ENCODE data around the gene SLC25A1. TPM values are rescaled to one million over a fixed set of nuclear protein-coding genes. Genes with fewer than 3 reads are reported as not detected.

SLC25A1 gene
- total RNA-seq, 1 donor = 63.7 TPM

DNA sequence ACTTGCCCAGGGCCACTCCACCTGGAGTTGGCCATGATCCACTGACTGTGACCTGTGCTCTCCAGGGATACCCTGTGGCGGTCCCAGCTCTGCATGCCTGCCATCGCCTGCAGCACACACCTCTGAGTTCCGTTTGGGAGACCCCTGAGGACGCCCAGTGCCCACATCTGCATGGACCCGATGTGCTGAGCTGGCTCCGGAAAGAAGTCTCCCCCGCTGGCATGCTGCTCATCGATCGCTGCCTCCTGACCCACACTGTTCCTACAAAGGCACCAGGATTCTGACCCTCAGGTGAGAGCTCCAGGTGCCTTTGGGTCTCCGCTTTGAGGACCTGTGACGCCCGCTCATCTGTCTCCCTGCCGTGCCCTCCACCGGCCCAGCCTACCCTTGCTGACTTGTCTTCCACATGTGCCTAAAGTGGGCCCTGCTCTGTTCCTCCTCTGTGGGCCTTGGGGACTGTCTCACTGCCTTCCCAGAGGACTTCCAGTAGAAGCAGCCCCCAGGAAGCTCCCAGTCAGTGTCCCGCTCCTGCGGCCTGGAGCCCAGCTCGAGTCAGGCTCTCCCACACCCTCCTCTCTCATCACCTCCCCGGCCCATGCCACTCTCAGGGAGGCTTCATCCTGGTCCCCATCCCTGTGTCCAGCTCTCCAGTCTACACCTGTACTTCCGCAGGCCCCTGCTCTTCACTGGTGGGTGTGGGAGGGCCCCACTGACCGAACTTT, 5.9 kb upstream of the SLC25A1 start:
- TF ChIP-seq, protein P1, sequence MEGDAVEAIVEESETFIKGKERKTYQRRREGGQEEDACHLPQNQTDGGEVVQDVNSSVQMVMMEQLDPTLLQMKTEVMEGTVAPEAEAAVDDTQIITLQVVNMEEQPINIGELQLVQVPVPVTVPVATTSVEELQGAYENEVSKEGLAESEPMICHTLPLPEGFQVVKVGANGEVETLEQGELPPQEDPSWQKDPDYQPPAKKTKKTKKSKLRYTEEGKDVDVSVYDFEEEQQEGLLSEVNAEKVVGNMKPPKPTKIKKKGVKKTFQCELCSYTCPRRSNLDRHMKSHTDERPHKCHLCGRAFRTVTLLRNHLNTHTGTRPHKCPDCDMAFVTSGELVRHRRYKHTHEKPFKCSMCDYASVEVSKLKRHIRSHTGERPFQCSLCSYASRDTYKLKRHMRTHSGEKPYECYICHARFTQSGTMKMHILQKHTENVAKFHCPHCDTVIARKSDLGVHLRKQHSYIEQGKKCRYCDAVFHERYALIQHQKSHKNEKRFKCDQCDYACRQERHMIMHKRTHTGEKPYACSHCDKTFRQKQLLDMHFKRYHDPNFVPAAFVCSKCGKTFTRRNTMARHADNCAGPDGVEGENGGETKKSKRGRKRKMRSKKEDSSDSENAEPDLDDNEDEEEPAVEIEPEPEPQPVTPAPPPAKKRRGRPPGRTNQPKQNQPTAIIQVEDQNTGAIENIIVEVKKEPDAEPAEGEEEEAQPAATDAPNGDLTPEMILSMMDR (IDR thresholded peaks at IDR 0.05; ENCODE audit: extremely low read depth, low read depth, low read length) = no peak
- Histone ChIP-seq H3K4me1 (ENCODE audit: insufficient read depth, low read length) (no peaks in the 10 kb centered on the region), H3K4me2 (ENCODE audit: insufficient read depth, low read length) (no peak overlapping the region), H2AFZ (ENCODE audit: low read length) (no peak overlapping the region), H3K27ac (ENCODE audit: low read depth, low read length) (no peak overlapping the region), H3K4me3 (ENCODE audit: insufficient read depth, low read length) (no peak overlapping the region), H3K36me3 (ENCODE audit: insufficient read depth, low read length) (no peaks in the 10 kb centered on the region), H4K20me1 (ENCODE audit: insufficient read depth, low read length) (peaks cover 3% of the 10 kb centered on the region), H3K9me3 (ENCODE audit: low read depth, low read length) (no peaks in the 10 kb centered on the region), H3K27me3 (ENCODE audit: insufficient read depth, low read length) (no peaks in the 10 kb centered on the region), H3K79me2 (ENCODE audit: insufficient read depth, low read length) (no peaks in the 10 kb centered on the region)
- DNase-seq (ENCODE audit: insufficient read length, low spot score, missing footprints) = peak; percentile 60

DNA sequence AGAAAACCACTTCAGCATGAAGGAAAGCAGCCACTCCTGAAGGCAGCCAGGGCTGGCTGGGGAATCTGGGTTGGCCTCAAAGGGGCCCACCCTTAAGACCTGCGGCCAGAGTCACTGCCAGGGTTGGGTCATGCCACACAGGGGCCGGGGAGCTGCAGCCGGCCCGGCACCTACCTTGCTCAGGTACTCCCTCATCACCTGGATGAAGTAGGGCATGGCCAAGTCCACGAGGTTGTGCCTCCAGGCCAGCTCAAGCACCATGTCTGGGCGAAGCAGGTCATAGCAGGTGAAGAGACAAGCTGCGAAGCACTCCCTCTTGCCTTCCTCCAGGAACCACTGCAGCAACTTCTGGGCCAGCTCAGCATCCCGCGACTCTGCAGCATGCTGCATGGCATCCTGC, 4.7 kb upstream of the SLC25A1 start:
- H3K4me2 ChIP-seq (ENCODE audit: insufficient read depth, low read length) = no peak overlapping the region
- H3K27me3 ChIP-seq (ENCODE audit: insufficient read depth, low read length) = no peaks in the 10 kb centered on the region
- H3K9me3 ChIP-seq (ENCODE audit: low read depth, low read length) = no peaks in the 10 kb centered on the region

DNA sequence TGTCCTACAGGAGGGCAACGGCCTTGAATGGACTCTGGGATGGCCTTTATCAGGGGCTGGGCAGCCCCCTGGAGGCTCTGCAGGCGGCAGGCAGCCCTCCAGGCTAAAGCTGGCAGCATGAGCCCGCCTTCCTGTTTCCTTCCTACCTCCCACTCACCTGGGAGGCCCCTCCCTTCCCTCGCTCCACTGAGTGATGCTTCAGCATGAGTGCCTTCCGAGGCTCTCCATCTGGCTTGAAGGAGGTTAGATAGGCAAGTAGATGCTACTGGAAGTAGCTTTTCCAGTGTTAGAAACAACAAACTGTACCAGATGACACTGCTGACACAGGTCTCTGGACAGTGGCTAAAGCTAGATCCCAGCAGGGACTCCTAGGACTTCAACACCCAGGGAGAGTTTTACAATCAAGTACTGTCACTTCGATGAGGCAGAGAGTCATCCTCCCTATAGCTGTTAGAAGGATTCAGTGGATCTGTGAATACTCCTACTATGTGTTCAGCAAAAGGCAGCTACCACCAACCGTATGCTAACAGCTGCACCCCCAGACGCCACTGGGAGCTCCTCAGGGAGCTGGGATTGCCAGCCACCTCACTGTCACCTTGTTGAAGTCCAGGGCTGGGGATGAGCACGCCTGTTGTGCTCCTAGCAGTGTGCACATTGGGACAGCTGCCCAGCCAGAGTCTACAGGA, 4.1 kb upstream of the SLC25A1 start:
- peak; percentile 76 for DNase-seq (ENCODE audit: insufficient read length, low spot score, missing footprints)
- no peaks in the 10 kb centered on the region for H3K27me3 ChIP-seq (ENCODE audit: insufficient read depth, low read length)
- no peak overlapping the region for H3K27ac ChIP-seq (ENCODE audit: low read depth, low read length)
- H3K79me2 ChIP-seq (ENCODE audit: insufficient read depth, low read length) = peaks cover 7% of the 10 kb centered on the region
- no peak overlapping the region for H3K4me3 ChIP-seq (ENCODE audit: insufficient read depth, low read length)
- no peaks in the 10 kb centered on the region for H3K9me3 ChIP-seq (ENCODE audit: low read depth, low read length)
- H3K4me1 ChIP-seq (ENCODE audit: insufficient read depth, low read length) = peaks cover 4% of the 10 kb centered on the region
- no peak overlapping the region for H2AFZ ChIP-seq (ENCODE audit: low read length)
- H4K20me1 ChIP-seq (ENCODE audit: insufficient read depth, low read length) = peaks cover 3% of the 10 kb centered on the region
- H3K4me2 ChIP-seq (ENCODE audit: insufficient read depth, low read length) = no peak overlapping the region
- H3K36me3 ChIP-seq (ENCODE audit: insufficient read depth, low read length) = no peaks in the 10 kb centered on the region
- TF ChIP-seq, protein P1 (IDR thresholded peaks at IDR 0.05; ENCODE audit: extremely low read depth, low read depth, low read length) = no peak

More for the DNA sequence above, 4.7 kb upstream of the SLC25A1 start:
- Histone ChIP-seq H3K36me3 (ENCODE audit: insufficient read depth, low read length) (no peaks in the 10 kb centered on the region), H3K4me1 (ENCODE audit: insufficient read depth, low read length) (peaks cover 4% of the 10 kb centered on the region), H4K20me1 (ENCODE audit: insufficient read depth, low read length) (peaks cover 3% of the 10 kb centered on the region), H2AFZ (ENCODE audit: low read length) (no peak overlapping the region), H3K4me3 (ENCODE audit: insufficient read depth, low read length) (no peak overlapping the region), H3K79me2 (ENCODE audit: insufficient read depth, low read length) (peaks cover 1% of the 10 kb centered on the region), H3K27ac (ENCODE audit: low read depth, low read length) (no peak overlapping the region)
- DNase-seq (ENCODE audit: insufficient read length, low spot score, missing footprints) = peak; percentile 70
- TF ChIP-seq, protein P1 (IDR thresholded peaks at IDR 0.05; ENCODE audit: extremely low read depth, low read depth, low read length) = no peak

DNA sequence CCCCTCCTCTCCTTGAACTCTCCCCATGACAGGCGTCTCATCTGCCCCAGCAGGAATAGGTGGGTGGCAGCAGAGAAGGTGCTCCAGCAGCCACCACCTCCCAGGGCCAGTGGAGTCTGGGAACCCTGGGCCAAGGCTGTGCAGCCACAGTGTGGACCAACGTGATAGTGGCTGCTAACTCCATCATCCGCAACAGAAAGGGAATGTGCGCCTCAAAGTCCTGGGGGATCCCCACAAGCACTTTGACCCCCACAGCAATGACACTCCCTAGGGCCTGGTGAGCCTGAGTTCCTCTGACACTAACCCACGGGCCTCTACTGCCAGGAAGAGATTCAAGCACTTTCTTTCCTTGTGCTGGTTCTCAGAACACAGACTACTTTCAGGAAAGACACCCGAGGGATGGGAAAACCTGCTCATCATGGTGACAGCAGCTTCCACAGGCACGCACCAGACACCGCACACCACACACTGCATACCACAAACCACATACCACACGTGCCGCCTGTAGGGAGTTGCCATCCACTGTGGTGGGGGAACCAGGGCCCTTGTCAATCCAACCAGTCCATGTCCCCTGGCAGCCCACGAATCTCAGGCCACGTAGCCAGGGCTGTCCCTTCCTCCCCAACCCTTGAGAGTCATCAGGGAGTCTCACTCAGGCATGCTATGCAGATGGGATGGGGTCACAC, 3.4 kb upstream of the SLC25A1 start:
- Histone ChIP-seq H3K4me2 (ENCODE audit: insufficient read depth, low read length) (no peak overlapping the region), H3K27ac (ENCODE audit: low read depth, low read length) (no peak overlapping the region), H3K27me3 (ENCODE audit: insufficient read depth, low read length) (no peaks in the 10 kb centered on the region), H3K36me3 (ENCODE audit: insufficient read depth, low read length) (no peaks in the 10 kb centered on the region), H3K9me3 (ENCODE audit: low read depth, low read length) (no peaks in the 10 kb centered on the region), H3K4me3 (ENCODE audit: insufficient read depth, low read length) (no peak overlapping the region), H3K4me1 (ENCODE audit: insufficient read depth, low read length) (peaks cover 4% of the 10 kb centered on the region), H4K20me1 (ENCODE audit: insufficient read depth, low read length) (peaks cover 6% of the 10 kb centered on the region), H2AFZ (ENCODE audit: low read length) (no peak overlapping the region), H3K79me2 (ENCODE audit: insufficient read depth, low read length) (peaks cover 14% of the 10 kb centered on the region)
- peak; percentile 71 for DNase-seq (ENCODE audit: insufficient read length, low spot score, missing footprints)
- TF ChIP-seq, protein P1 (IDR thresholded peaks at IDR 0.05; ENCODE audit: extremely low read depth, low read depth, low read length) = no peak
